Hepatic stellate cell (primary cell): Measurements from ENCODE around the gene PKM.

ENCODE experiments used
- DNase-seq: peaks from one replicate; pipeline ENCODE4 v3.0.0; 2011; ENCODE audit warnings: low spot score

Gene PKM

GRCh38 chr15:72200395-72201237 is 30.4 kb downstream of the PKM start:
- no peak for DNase-seq

DNA sequence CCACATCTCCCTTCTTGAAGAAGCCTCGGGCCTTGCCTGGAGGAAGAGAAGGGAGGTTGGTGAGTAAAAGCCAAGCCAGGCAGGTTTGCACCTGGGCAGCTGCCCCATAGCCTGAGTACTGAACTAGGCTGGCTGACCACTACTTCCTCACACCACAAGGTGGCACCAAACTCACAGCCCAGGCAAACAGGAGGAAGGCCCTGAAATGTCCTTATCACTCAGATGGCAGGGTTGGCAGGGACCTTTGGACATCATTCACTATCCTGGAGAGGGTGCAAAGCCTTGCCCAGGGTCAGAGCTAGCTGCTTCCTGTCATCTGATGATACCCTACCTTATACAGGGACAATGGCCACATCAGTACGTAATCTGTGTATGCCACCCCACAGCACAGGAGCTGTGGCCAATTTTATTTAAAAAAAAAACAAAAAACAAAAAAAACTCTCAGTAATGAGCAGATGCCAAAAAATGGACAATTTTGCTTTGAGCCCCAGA is 31.2 kb downstream of the PKM start:
- DNase-seq, result peak; percentile 84

- DNase-seq, result no peak
These were observed 31.8 kb downstream of the PKM start for GRCh38 chr15:72199205-72199515.

DNA sequence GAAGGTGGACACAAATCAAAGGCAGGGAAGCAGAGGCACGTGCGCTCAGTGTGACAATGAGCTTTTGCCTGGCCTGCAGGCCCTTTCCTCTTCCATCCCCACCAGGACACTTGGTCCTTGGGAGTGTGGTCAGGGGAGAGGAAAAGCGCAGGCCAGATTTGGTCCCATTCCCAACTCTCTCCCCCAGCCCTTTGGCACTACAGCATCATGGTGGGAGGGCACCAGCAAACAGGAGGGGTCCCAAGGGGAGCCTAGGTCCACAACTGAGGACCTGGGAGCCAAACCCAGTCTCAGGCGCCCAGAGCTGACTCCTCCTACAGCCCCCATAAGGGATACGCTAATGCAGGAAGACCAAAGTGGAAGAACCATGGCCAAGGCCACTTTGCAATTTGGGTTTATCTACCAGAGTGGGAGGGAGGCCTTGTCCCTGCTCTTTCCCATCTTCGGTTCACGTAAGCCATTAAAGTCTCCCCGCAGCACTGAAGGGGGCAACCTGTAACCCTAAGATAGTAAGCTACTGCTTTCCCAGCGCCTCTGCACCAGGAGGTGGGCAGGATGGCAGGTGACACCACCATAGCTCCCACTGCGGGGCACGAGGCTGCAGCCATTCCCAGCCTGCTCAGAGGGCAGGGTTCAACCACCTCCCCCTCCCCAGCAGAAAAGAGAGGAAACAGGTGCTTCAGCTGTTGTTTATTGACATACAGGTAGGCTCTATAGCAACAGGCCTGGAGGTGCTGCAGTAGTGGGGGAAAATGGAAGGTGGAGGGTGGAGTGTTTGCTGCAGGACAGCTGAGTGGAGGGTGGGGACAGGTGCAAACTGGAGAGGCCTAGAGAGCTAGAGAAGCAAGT is 32.4 kb downstream of the PKM start:
- no peak for DNase-seq

- peak; percentile 79 for DNase-seq
These were observed 33.3 kb downstream of the PKM start, which contains the start of gene GRAMD2A for GRCh38 chr15:72197460-72198355. GRAMD2A (minus strand) TSS chr15:72197787.

GRCh38 chr15:72197041-72197459 is 33.9 kb downstream of the PKM start:
- peak; percentile 24 for DNase-seq

- peak; percentile 60 for DNase-seq
These were observed 34.5 kb downstream of the PKM start for GRCh38 chr15:72196409-72197040.

DNA sequence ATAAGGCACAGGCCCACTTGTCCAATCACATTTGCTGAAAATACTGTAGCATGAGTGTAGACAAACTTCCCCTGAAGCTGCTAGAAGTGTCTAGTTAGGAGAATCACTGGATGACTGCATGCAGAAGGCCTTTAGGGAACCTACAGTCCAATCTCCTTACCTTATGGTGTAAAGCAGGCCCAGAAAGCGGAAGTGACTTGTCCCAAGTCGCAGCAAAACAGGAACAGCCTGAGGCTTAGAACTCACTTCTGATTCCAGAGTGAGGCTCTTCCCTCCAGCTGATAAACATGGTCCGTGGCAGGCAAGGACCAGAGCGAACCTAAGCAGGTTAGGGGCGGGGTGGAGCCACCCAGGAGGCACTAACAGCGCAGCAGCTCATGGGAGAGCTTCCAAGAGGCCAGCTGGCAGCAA is 35.9 kb downstream of the PKM start:
- DNase-seq, result no peak

- DNase-seq, result no peak
These were observed 37.1 kb downstream of the PKM start for GRCh38 chr15:72193836-72194396.

GRCh38 chr15:72192416-72192815 is 38.6 kb downstream of the PKM start:
- no peak for DNase-seq

- no peak for DNase-seq
These were observed 41.6 kb downstream of the PKM start for GRCh38 chr15:72189250-72189902.

GRCh38 chr15:72184165-72184811 is 46.7 kb downstream of the PKM start:
- peak; percentile 73 for DNase-seq

DNA sequence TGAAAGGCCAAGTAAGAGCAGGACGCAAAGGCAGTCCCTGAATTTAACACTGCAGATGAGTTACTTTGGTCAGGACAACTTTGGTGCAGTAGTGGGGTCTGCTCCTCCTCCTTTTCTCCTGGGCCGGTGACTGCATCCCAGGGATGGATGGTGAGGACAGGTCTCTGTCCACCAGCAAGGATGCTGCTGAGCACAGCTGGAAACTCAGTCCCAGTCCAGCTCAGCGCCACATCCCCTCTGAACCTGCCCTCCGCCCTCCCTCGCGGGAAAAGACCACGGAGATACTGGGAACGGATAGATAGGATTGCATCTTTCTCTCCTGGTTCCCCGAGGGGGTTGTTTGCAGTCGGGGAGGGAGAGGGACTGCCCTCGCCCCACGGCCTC is 47.2 kb downstream of the PKM start:
- DNase-seq, result no peak

- no peak for DNase-seq
These were observed 48.3 kb downstream of the PKM start for GRCh38 chr15:72182673-72183072.

DNA sequence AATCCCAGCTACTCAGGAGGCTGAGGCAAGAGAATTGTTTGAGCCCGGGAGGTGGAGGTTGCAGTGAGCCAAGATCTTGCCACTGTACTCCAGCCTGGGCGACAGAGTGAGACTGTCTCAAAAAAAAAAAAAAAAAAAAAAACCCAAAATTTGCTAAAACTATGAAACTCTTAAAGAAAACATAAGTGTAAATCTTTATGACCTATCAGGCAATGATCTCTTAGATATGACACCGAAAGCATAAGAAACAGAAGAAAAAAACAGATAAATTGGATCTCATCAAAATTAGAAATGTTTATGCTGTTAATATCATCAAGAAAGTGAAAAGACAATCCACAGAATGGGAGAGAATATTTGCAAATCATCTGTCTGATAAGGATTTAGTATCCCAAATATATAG is 48.7 kb downstream of the PKM start:
- DNase-seq, result no peak

DNA sequence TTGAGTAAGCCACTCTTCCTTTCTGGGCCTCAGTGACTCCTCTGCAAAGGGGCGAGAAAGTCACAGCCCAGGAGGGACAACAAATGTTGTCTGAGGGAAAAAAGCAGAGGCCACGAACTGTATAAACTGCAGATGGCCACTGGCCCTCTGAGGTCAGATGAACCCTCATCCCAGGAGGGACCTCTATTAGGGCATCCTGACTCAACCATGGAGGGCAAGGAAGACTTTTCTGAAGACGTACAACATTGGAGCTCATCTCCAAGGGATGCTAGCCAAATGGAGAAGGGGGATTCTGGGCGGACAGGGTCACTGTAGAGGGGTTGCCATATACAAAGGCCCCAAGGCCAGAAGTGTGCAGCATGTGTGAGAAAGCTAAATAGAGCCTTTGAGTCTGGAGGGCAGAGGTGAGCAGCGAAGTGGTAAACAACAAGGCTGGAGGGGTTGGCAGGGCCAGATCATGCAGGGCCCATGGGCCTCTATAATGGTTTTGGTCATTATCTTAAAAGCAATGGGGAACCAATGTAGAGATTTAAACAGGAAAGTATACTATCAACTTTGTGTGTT is 50.1 kb downstream of the PKM start:
- no peak for DNase-seq

DNA sequence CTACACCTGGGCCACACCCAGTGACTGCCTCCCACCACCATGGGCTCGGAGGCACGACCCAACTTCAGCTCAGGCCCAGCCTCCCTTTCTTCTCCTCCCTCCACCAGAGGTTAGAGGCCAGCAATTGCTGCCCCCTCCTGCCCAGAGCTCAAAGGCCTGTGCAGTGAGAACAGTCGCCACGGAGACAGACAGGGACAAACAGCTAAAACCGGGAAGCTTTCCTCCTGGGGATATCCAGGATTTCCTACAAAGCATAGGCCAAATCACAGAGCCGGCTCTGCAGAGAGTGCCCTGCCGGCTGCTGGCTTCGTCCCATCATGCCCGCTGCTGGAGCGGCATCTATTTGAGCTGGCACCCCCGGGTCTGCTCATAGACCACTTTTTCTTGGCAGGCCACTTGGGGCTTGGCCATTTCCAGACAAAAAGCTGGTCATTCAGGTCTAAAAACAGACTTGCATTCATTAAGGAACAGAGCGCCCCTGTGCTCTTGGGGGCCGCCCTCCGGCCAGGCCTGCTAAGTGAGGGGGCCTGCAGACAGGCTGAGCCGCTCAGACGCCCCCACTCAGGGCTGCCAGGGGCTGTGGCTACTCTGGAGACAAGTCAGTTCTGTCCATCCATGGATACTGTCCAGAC is 50.9 kb downstream of the PKM start:
- no peak for DNase-seq

GRCh38 chr15:72178976-72179585 is 51.9 kb downstream of the PKM start:
- DNase-seq, result no peak

DNA sequence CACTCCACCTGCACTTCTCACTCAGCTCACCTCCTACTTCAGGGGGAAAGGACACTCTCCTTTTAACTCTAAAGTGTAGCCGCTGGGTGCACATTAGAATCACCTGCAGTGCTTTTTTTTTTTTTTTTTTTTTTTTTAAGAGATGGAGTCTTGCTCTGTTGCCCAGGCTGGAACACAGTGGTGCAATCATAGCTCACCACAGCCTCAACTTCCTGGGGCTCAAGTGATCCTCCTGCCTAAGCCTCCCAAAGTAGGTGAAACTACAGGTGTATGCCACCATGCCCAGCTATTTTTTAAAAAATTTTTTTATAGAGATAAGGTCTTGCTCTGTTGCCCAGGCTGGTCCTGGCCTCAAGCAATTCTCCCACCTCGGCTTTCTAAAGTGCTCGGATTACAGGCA is 54.2 kb downstream of the PKM start:
- no peak for DNase-seq
